WTC11 (cell line): ENCODE measurements around the gene NOP56.
"Not testable (repeated sequence)": the region's sequence is repeated elsewhere in the genome, so short reads cannot be mapped to it uniquely, and the experiment has no call there.

ENCODE experiments used
- NFE2L1 ChIP-seq: sonication (generic); formaldehyde crosslinking; IDR thresholded peaks from 2 replicates; pipeline ENCODE4 v1.8.1; 2023; ENCODE audit warnings: missing genetic modification reagents
- TF ChIP-seq, protein P1 (sequence below): fragments of 200-600 bp; IDR thresholded peaks from 2 replicates; pipeline ENCODE4 v1.8.0; 2022; ENCODE audit warnings: antibody characterized with exemption
- TF ChIP-seq, protein P2 (sequence below): sonication (generic); formaldehyde crosslinking; IDR thresholded peaks from 2 replicates; pipeline ENCODE4 v1.8.0; 2022; ENCODE audit warnings: mild to moderate bottlenecking, missing genetic modification reagents
- TF ChIP-seq, protein P3 (sequence below): sonication (generic); formaldehyde crosslinking; IDR thresholded peaks from 2 replicates; pipeline ENCODE4 v1.8.1; 2022; ENCODE audit warnings: low read depth, mild to moderate bottlenecking, moderate library complexity, missing genetic modification reagents, borderline replicate concordance

- TF ChIP-seq, protein P1, sequence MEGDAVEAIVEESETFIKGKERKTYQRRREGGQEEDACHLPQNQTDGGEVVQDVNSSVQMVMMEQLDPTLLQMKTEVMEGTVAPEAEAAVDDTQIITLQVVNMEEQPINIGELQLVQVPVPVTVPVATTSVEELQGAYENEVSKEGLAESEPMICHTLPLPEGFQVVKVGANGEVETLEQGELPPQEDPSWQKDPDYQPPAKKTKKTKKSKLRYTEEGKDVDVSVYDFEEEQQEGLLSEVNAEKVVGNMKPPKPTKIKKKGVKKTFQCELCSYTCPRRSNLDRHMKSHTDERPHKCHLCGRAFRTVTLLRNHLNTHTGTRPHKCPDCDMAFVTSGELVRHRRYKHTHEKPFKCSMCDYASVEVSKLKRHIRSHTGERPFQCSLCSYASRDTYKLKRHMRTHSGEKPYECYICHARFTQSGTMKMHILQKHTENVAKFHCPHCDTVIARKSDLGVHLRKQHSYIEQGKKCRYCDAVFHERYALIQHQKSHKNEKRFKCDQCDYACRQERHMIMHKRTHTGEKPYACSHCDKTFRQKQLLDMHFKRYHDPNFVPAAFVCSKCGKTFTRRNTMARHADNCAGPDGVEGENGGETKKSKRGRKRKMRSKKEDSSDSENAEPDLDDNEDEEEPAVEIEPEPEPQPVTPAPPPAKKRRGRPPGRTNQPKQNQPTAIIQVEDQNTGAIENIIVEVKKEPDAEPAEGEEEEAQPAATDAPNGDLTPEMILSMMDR = not testable (repeated sequence)
- TF ChIP-seq NFE2L1 (CRISPR knock-in tag) = not testable (repeated sequence)
- TF ChIP-seq, protein P2, sequence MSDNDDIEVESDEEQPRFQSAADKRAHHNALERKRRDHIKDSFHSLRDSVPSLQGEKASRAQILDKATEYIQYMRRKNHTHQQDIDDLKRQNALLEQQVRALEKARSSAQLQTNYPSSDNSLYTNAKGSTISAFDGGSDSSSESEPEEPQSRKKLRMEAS (CRISPR knock-in tag) = not testable (repeated sequence)
- TF ChIP-seq, protein P3, sequence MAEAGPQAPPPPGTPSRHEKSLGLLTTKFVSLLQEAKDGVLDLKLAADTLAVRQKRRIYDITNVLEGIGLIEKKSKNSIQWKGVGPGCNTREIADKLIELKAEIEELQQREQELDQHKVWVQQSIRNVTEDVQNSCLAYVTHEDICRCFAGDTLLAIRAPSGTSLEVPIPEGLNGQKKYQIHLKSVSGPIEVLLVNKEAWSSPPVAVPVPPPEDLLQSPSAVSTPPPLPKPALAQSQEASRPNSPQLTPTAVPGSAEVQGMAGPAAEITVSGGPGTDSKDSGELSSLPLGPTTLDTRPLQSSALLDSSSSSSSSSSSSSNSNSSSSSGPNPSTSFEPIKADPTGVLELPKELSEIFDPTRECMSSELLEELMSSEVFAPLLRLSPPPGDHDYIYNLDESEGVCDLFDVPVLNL (CRISPR knock-in tag) = not testable (repeated sequence)
These were observed 32.4 kb downstream of the NOP56 start for GRCh38 chr20:2684817-2685216.
